ENCODE measurements around the gene CD200R1. TPM values are rescaled to one million over a fixed set of nuclear protein-coding genes. Genes with fewer than 3 reads are reported as not detected.
A peak's percentile ranks its signal among the peaks of the same experiment; 100 is the strongest.

CD200R1 gene
- total and polyA plus RNA-seq, 2 of the 13 experiments (the other 11 are each of a cell fraction or from before 2014, with no cell fraction given), result 0.04 TPM; not detected in 1

GRCh38 chr3:112990672-112991602, 16.0 kb upstream of the CD200R1 start, which contains the start of gene GTPBP8 (continued):
- TF ChIP-seq RXRA (CRISPR knock-in tag; IDR thresholded peaks at IDR 0.05), result peak; percentile 85
- TF ChIP-seq TCF12 (IDR thresholded peaks at IDR 0.05), result no peak
- no peak for TF ChIP-seq TCF12 (CRISPR knock-in tag; IDR thresholded peaks at IDR 0.05)
- TF ChIP-seq E2F5 (CRISPR knock-in tag; conservative IDR thresholded peaks at IDR 0.05), result no peak
- TF ChIP-seq ZNF558 (CRISPR knock-in tag; IDR thresholded peaks at IDR 0.05; ENCODE audit: borderline replicate concordance), result no peak; the same call in 1 of the 2 replicates
- 0 out of 2 replicates have a peak, but pooled peaks have one; percentile 33 for TF ChIP-seq WIZ (CRISPR knock-in tag; IDR thresholded peaks at IDR 0.05)
- TF ChIP-seq NFKBIZ (CRISPR knock-in tag; IDR thresholded peaks at IDR 0.05), result 0 out of 2 replicates have a peak, but pooled peaks have one; percentile 42
- peak; percentile 63; the same call in 1 of the 2 replicates for TF ChIP-seq ZBTB4 (CRISPR knock-in tag; IDR thresholded peaks at IDR 0.05; ENCODE audit: borderline replicate concordance)
- TF ChIP-seq ZNF138 (CRISPR knock-in tag; IDR thresholded peaks at IDR 0.05; ENCODE audit: low read depth), result no peak
- TF ChIP-seq ZNF232 (CRISPR knock-in tag; IDR thresholded peaks at IDR 0.05; ENCODE audit: borderline replicate concordance), result peak; percentile 87; the same call in 1 of the 2 replicates
- TF ChIP-seq MYPOP (CRISPR knock-in tag; IDR thresholded peaks at IDR 0.05), result peak; percentile 83
- TF ChIP-seq FOXO4 (CRISPR knock-in tag; conservative IDR thresholded peaks at IDR 0.05), result no peak
- no peak for TF ChIP-seq MXD4 (CRISPR knock-in tag; IDR thresholded peaks at IDR 0.05)
- TF ChIP-seq MXD3 (CRISPR knock-in tag; IDR thresholded peaks at IDR 0.05), result 0 out of 2 replicates have a peak, but pooled peaks have one; percentile 49
- TF ChIP-seq FOXC1 (CRISPR knock-in tag; IDR thresholded peaks at IDR 0.05; ENCODE audit: borderline replicate concordance), result peak; percentile 75; the same call in 1 of the 2 replicates
- TF ChIP-seq TBL1XR1 (IDR thresholded peaks at IDR 0.05; ENCODE audit: borderline replicate concordance, low read length, partially characterized antibody), result peak; percentile 22
- peak; percentile 90 for TF ChIP-seq ESRRA (CRISPR knock-in tag; IDR thresholded peaks at IDR 0.05; ENCODE audit: low read depth)
- TF ChIP-seq SRSF4 (IDR thresholded peaks at IDR 0.05; ENCODE audit: low read depth, low read length, poor library complexity, severe bottlenecking), result no peak
- TF ChIP-seq THYN1 (CRISPR knock-in tag; IDR thresholded peaks at IDR 0.05; ENCODE audit: borderline replicate concordance, low read depth), result 0 out of 2 replicates have a peak, but pooled peaks have one; percentile 70
- TF ChIP-seq PHF8 (CRISPR knock-in tag; IDR thresholded peaks at IDR 0.05), result peak; percentile 98

All from HepG2 (cell line).